GM19452 (cell line): ENCODE measurements around the gene CEMIP2.

Source experiments
- ATAC-seq: cut with Tn5 transposase; IDR thresholded peaks from one replicate; pipeline ENCODE4 v1.9.1; 2021; ENCODE audit not compliant: unreplicated experiment

Gene CEMIP2

GRCh38 chr9:71752928-71753327 is 15.4 kb downstream of the CEMIP2 start:
- ATAC-seq: no peak

- no peak for ATAC-seq
Measured at GRCh38 chr9:71752352-71752751, 16.0 kb downstream of the CEMIP2 start.

- no peak for ATAC-seq
Measured at GRCh38 chr9:71748280-71748743, 20.0 kb downstream of the CEMIP2 start.

- ATAC-seq: no peak
Measured at GRCh38 chr9:71747576-71747975, 20.7 kb downstream of the CEMIP2 start.

GRCh38 chr9:71746758-71747125 is 21.6 kb downstream of the CEMIP2 start:
- ATAC-seq: no peak

- ATAC-seq: no peak
Measured at GRCh38 chr9:71746023-71746757, 22.1 kb downstream of the CEMIP2 start.

- ATAC-seq: no peak
Measured at GRCh38 chr9:71744754-71745521, 23.4 kb downstream of the CEMIP2 start.

- no peak for ATAC-seq
Measured at GRCh38 chr9:71743882-71744281, 24.4 kb downstream of the CEMIP2 start.

GRCh38 chr9:71743217-71743705 is 25.1 kb downstream of the CEMIP2 start:
- no peak for ATAC-seq

- ATAC-seq: no peak
Measured at GRCh38 chr9:71742703-71743102, 25.6 kb downstream of the CEMIP2 start.

- ATAC-seq: no peak
Measured at GRCh38 chr9:71741926-71742648, 26.2 kb downstream of the CEMIP2 start.

- no peak for ATAC-seq
Measured at GRCh38 chr9:71740199-71740598, 28.1 kb downstream of the CEMIP2 start.

GRCh38 chr9:71737455-71737854 is 30.9 kb downstream of the CEMIP2 start:
- ATAC-seq: no peak

- ATAC-seq: no peak
Measured at GRCh38 chr9:71736236-71736635, 32.1 kb downstream of the CEMIP2 start.

- ATAC-seq: no peak
Measured at GRCh38 chr9:71734950-71735349, 33.4 kb downstream of the CEMIP2 start.

GRCh38 chr9:71733176-71733575 is 35.1 kb downstream of the CEMIP2 start:
- no peak for ATAC-seq

GRCh38 chr9:71729816-71730526 is 38.3 kb downstream of the CEMIP2 start:
- ATAC-seq: no peak

- no peak for ATAC-seq
Measured at GRCh38 chr9:71726723-71727122, 41.6 kb downstream of the CEMIP2 start.

GRCh38 chr9:71725590-71726338 is 42.5 kb downstream of the CEMIP2 start:
- ATAC-seq: no peak

- ATAC-seq: no peak
Measured at GRCh38 chr9:71721855-71722254, 46.5 kb downstream of the CEMIP2 start.
